Smooth muscle cell (in vitro differentiated cells): ENCODE measurements around the gene IRF1. TPM values are rescaled to one million over a fixed set of nuclear protein-coding genes. Genes with fewer than 3 reads are reported as not detected.

Source experiments
- DNase-seq: peaks from one replicate; lab custom pipeline; 2025; ENCODE audit not compliant: unreplicated experiment; lab: John Stamatoyannopoulos, UW
- H2AFZ ChIP-seq: fragments of 200-600 bp; sonication (generic); 2 replicates; pipeline ENCODE4 v1.6.0; 2016; ENCODE audit warnings: antibody characterized with exemption, low read depth, mild to moderate bottlenecking
- H3F3A ChIP-seq: fragments of 200-600 bp; sonication (generic); 2 replicates; pipeline ENCODE4 v1.6.0; 2017; ENCODE audit warnings: antibody characterized with exemption, low read depth
- H3K27ac ChIP-seq: fragments of 200-600 bp; sonication (generic); 2 replicates; pipeline ENCODE4 v1.5.1; 2016; ENCODE audit warnings: low read depth, mild to moderate bottlenecking
- H3K27me3 ChIP-seq: fragments of 200-600 bp; sonication (generic); 2 replicates; pipeline ENCODE4 v1.6.1; 2016; ENCODE audit warnings: low read depth, mild to moderate bottlenecking
- H3K36me3 ChIP-seq: fragments of 200-600 bp; sonication (generic); 2 replicates; pipeline ENCODE4 v1.5.1; 2016; ENCODE audit warnings: low read depth
- H3K4me1 ChIP-seq: fragments of 200-600 bp; sonication (generic); 2 replicates; pipeline ENCODE4 v1.5.1; 2016; ENCODE audit warnings: low read depth
- H3K4me2 ChIP-seq: fragments of 200-600 bp; sonication (generic); 2 replicates; pipeline ENCODE4 v1.6.0; 2016; ENCODE audit warnings: mild to moderate bottlenecking
- H3K4me3 ChIP-seq: fragments of 200-600 bp; sonication (generic); 2 replicates; pipeline ENCODE4 v1.5.1; 2016; ENCODE audit warnings: mild to moderate bottlenecking
- H3K79me2 ChIP-seq: fragments of 200-600 bp; sonication (generic); 2 replicates; pipeline ENCODE4 v1.6.0; 2016; ENCODE audit warnings: low read depth, mild to moderate bottlenecking
- H3K9ac ChIP-seq: fragments of 200-600 bp; sonication (generic); 2 replicates; pipeline ENCODE4 v1.6.0; 2016; ENCODE audit warnings: low read depth
- H3K9me3 ChIP-seq: fragments of 200-600 bp; sonication (generic); replicated peaks from 2 replicates; pipeline ENCODE4 v1.5.1; 2016; ENCODE audit warnings: low read depth
- H4K20me1 ChIP-seq: fragments of 200-600 bp; sonication (generic); 2 replicates; pipeline ENCODE4 v1.6.0; 2016; ENCODE audit warnings: low read depth
- CTCF ChIP-seq: fragments of 200-600 bp; sonication (generic); IDR thresholded peaks from 2 replicates; pipeline ENCODE4 v1.5.1; 2017; ENCODE audit warnings: borderline replicate concordance, mild to moderate bottlenecking, antibody characterized with exemption; ENCODE audit not compliant: insufficient read depth, poor library complexity, severe bottlenecking
- WGBS: methylation state at CpG from one replicate; pipeline ENCODE4 v1.1.7; 2016; ENCODE audit warnings: low lambda C conversion rate; 5-methylcytosine and 5-hydroxymethylcytosine counted together
- polyA plus RNA-seq: library from polyadenylated mRNA; unstranded; fragments of >200 nt; fragmentation: Nextera tagmentation; extraction: Ambion mirVana; gene quantifications from 2 replicates; pipeline ENCODE4 v1.2.1, GENCODE V29; 2016
- total RNA-seq: library from RNA; depleted of rRNA; stranded (reverse); fragments of >200 nt; gene quantifications from 2 replicates; pipeline ENCODE4 v1.2.3, GENCODE V29; 2014

The IRF1 gene
- total and polyA plus RNA-seq, 2 experiments from 2014 or later, result 15.7 to 19.1 TPM

- Histone ChIP-seq H3K36me3 (no peaks in the 10 kb centered on the region), H3K27ac (no peak overlapping the region), H3K27me3 (no peaks in the 10 kb centered on the region), H3K9ac (no peak overlapping the region), H3K79me2 (no peaks in the 10 kb centered on the region), H3K9me3 (no peaks in the 10 kb centered on the region), H3K4me1 (no peaks in the 10 kb centered on the region), H3F3A (no peaks in the 10 kb centered on the region), H3K4me2 (peak overlapping the region; percentile 12), H3K4me3 (no peak overlapping the region), H4K20me1 (no peaks in the 10 kb centered on the region), H2AFZ (no peak overlapping the region)
- no peak for DNase-seq
- 45% methylated on average over 4 of the region's 4 CpGs for WGBS
- TF ChIP-seq CTCF, result no peak
Observed at GRCh38 chr5:132474881-132475496, 15.6 kb downstream of the IRF1 start.

DNA sequence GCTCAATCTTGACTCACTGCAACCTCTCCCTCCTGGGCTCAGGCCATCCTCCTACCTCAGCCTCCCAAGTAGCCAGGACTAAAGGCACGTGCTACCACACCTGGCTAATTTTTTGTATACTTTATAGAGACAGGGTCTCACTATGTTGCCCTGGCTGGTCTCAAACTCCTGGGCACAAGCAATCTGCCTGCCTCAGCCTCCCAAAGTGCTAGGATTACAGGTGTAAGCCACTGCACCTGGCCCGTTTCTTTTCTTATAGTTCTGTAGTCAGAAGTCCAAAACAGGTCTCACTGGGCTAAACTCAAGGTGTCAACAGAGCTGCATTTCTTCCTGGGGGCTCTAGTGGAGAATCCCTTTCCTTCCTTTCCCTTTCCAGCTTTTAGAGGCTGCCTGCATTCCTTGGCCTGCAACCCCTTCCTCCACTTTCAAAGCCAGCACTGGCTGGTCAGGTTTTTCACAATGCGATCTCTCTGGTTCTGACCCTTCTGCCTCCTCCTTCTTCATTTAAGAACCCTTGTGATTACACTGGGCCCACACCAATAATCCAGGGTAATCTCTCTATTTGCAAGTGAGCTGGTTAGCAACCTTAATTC is 16.3 kb downstream of the IRF1 start:
- H3K9me3 ChIP-seq, result no peaks in the 10 kb centered on the region
- H3K36me3 ChIP-seq, result no peaks in the 10 kb centered on the region
- H3K9ac ChIP-seq, result no peak overlapping the region
- no peak for TF ChIP-seq CTCF
- 93% methylated on average over 3 of the region's 3 CpGs for WGBS
- peaks cover 5% of the 10 kb centered on the region for H3K4me1 ChIP-seq
- DNase-seq, result no peak
- no peaks in the 10 kb centered on the region for H4K20me1 ChIP-seq
- no peak overlapping the region for H3K4me3 ChIP-seq
- H3K27me3 ChIP-seq, result no peaks in the 10 kb centered on the region
- H3K4me2 ChIP-seq, result no peak overlapping the region
- H2AFZ ChIP-seq, result no peak overlapping the region
- no peak overlapping the region for H3K27ac ChIP-seq
- no peaks in the 10 kb centered on the region for H3F3A ChIP-seq
- no peaks in the 10 kb centered on the region for H3K79me2 ChIP-seq

- DNase-seq, result no peak
- no peaks in the 10 kb centered on the region for H3F3A ChIP-seq
- H2AFZ ChIP-seq, result no peak overlapping the region
- H3K9me3 ChIP-seq, result no peaks in the 10 kb centered on the region
- H3K27ac ChIP-seq, result no peak overlapping the region
- no peak overlapping the region for H3K9ac ChIP-seq
- no peaks in the 10 kb centered on the region for H4K20me1 ChIP-seq
- no peaks in the 10 kb centered on the region for H3K27me3 ChIP-seq
- peaks cover 5% of the 10 kb centered on the region for H3K4me1 ChIP-seq
- WGBS, result 96% methylated on average over 1 of the region's 1 CpG
- H3K4me2 ChIP-seq, result no peak overlapping the region
- no peaks in the 10 kb centered on the region for H3K79me2 ChIP-seq
- no peak overlapping the region for H3K4me3 ChIP-seq
- TF ChIP-seq CTCF, result no peak
- H3K36me3 ChIP-seq, result no peaks in the 10 kb centered on the region
Observed at GRCh38 chr5:132473668-132474067, 16.9 kb downstream of the IRF1 start.
